ENCODE measurements around the gene ARHGAP45. TPM values are rescaled to one million over a fixed set of nuclear protein-coding genes. Genes with fewer than 3 reads are reported as not detected.

Gene ARHGAP45
- total and polyA plus RNA-seq, 9 of the 15 experiments (the other 6 are each of a cell fraction or from before 2014, with no cell fraction given): 0.08 to 22.1 (median 4.2) TPM

DNA sequence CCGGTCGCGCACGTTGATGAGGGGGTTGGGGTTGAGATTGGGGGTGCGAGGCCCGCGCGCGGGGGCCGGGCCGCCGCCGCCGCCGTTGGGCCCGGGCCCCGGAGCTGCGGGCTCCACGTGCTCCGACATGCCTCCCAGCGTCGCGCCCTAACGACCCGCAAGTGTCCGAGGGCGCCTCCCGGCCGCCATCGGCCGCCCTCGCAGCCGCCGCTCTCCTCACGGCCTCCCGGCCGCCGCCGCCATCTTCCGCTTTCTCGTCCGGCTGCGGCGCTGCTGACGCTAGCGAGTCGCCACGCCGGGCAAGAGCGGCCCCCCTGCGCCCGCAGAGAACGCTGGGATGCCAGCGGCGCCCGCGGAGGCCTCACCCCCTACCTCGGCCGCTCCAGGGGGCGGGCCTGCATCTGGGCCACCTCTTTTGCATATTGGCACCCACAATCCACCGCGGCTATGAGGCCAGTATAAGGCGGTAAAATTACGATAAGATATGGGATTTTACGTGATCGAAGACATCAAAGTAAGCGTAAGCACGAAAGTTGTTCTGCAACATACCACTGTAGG is 46.0 kb upstream of the ARHGAP45 start, which contains the start of gene TMEM259 (continued):
- TF ChIP-seq HDAC6 (IDR thresholded peaks at IDR 0.05; ENCODE audit: low read depth, low read length) (no peak), ZNF263 (CRISPR knock-in tag; IDR thresholded peaks at IDR 0.05; ENCODE audit: borderline replicate concordance) (no peak), ZBTB26 (CRISPR knock-in tag; IDR thresholded peaks at IDR 0.05) (no peak), ARID3B (CRISPR knock-in tag; IDR thresholded peaks at IDR 0.05; ENCODE audit: borderline replicate concordance) (no peak), ZNF253 (CRISPR knock-in tag; conservative IDR thresholded peaks at IDR 0.05) (no peak), BCOR (IDR thresholded peaks at IDR 0.05) (no peak), DACH1 (IDR thresholded peaks at IDR 0.05; ENCODE audit: partially characterized antibody) (no peak), ZBTB7A (IDR thresholded peaks at IDR 0.05; ENCODE audit: borderline replicate concordance, control insufficient read depth, low read depth, low read length) (no peak), MED1 (CRISPR knock-in tag; IDR thresholded peaks at IDR 0.05; ENCODE audit: borderline replicate concordance) (no peak), EP300 (IDR thresholded peaks at IDR 0.05; ENCODE audit: low read length) (no peak), ZNF280B (CRISPR knock-in tag; IDR thresholded peaks at IDR 0.05) (no peak), DPF2 (IDR thresholded peaks at IDR 0.05) (no peak)
- TF ChIP-seq, protein P1, sequence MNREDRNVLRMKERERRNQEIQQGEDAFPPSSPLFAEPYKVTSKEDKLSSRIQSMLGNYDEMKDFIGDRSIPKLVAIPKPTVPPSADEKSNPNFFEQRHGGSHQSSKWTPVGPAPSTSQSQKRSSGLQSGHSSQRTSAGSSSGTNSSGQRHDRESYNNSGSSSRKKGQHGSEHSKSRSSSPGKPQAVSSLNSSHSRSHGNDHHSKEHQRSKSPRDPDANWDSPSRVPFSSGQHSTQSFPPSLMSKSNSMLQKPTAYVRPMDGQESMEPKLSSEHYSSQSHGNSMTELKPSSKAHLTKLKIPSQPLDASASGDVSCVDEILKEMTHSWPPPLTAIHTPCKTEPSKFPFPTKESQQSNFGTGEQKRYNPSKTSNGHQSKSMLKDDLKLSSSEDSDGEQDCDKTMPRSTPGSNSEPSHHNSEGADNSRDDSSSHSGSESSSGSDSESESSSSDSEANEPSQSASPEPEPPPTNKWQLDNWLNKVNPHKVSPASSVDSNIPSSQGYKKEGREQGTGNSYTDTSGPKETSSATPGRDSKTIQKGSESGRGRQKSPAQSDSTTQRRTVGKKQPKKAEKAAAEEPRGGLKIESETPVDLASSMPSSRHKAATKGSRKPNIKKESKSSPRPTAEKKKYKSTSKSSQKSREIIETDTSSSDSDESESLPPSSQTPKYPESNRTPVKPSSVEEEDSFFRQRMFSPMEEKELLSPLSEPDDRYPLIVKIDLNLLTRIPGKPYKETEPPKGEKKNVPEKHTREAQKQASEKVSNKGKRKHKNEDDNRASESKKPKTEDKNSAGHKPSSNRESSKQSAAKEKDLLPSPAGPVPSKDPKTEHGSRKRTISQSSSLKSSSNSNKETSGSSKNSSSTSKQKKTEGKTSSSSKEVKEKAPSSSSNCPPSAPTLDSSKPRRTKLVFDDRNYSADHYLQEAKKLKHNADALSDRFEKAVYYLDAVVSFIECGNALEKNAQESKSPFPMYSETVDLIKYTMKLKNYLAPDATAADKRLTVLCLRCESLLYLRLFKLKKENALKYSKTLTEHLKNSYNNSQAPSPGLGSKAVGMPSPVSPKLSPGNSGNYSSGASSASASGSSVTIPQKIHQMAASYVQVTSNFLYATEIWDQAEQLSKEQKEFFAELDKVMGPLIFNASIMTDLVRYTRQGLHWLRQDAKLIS (CRISPR knock-in tag; IDR thresholded peaks at IDR 0.05): peak; percentile 11; the same call in 1 of the 2 replicates
- TF ChIP-seq, protein P2, sequence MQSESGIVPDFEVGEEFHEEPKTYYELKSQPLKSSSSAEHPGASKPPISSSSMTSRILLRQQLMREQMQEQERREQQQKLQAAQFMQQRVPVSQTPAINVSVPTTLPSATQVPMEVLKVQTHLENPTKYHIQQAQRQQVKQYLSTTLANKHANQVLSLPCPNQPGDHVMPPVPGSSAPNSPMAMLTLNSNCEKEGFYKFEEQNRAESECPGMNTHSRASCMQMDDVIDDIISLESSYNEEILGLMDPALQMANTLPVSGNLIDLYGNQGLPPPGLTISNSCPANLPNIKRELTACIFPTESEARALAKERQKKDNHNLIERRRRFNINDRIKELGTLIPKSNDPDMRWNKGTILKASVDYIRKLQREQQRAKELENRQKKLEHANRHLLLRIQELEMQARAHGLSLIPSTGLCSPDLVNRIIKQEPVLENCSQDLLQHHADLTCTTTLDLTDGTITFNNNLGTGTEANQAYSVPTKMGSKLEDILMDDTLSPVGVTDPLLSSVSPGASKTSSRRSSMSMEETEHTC (IDR thresholded peaks at IDR 0.05): no peak
- TF ChIP-seq, protein P3, sequence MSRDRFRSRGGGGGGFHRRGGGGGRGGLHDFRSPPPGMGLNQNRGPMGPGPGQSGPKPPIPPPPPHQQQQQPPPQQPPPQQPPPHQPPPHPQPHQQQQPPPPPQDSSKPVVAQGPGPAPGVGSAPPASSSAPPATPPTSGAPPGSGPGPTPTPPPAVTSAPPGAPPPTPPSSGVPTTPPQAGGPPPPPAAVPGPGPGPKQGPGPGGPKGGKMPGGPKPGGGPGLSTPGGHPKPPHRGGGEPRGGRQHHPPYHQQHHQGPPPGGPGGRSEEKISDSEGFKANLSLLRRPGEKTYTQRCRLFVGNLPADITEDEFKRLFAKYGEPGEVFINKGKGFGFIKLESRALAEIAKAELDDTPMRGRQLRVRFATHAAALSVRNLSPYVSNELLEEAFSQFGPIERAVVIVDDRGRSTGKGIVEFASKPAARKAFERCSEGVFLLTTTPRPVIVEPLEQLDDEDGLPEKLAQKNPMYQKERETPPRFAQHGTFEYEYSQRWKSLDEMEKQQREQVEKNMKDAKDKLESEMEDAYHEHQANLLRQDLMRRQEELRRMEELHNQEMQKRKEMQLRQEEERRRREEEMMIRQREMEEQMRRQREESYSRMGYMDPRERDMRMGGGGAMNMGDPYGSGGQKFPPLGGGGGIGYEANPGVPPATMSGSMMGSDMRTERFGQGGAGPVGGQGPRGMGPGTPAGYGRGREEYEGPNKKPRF (IDR thresholded peaks at IDR 0.05; ENCODE audit: low read depth, low read length): no peak
